ENCODE data around the gene ATP10B.
A peak's percentile ranks its signal among the peaks of the same experiment; 100 is the strongest.

ATP10B gene

DNA sequence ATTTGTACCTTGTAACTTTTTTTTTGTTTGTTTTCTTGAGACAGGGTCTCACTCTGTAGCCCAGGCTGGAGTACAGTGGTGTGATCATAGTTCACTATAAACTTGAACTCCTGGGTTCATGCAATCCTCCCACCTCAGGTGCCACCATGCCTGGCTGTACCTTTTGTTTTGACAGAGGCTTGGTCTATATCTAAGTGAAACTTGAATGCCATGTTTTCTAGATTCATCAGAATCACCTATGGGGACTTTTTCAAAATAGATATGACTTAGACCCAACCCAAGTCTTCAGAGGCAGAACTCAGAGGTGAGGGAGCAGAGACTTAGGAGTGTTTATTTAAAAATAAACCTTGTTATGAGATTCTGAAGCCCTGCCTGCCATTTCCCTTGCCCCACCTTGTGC lies 301.9 kb downstream of the ATP10B start:
- TF ChIP-seq CTCF (IDR thresholded peaks at IDR 0.05; ENCODE audit: insufficient read depth, low read depth, low read length, missing control alignments): no peak
- H3K4me3 ChIP-seq (ENCODE audit: low read length): no peak overlapping the region
- DNase-seq (ENCODE audit: low read depth): no peak

DNA sequence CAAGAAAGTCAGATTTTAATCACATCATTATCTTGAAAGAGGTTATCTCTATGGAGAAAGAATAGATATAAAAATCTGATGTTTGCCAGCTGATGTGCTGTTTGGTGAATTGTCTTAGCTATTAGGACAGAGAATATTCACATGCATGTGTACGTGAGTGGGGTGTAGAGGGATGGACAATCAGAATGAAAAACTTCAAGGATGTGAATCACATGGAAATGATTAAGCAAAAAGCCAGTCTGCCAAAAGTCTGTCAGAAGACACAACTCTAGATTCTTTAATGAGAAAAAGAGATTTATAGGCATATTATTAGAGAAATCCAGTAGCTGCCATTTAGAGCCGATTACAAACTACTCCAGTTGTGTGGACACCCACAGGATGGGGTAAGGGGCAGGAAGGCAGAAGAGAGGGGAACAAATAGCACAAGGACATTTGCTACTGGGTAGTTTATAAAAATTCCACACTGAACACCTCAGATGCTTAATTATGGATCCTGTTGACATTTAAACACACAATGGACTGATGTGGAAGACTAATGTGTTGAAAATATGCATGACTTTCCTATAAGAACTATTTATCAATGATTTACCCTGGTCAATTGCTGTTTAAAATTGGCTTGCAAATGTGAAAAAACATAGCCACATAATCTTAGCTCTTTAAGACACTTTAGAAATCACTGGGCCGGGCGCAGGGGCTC lies 302.9 kb downstream of the ATP10B start:
- peak; percentile 69 for DNase-seq (ENCODE audit: low read depth)
- H3K4me3 ChIP-seq (ENCODE audit: low read length): no peak overlapping the region
- no peak for TF ChIP-seq CTCF (IDR thresholded peaks at IDR 0.05; ENCODE audit: insufficient read depth, low read depth, low read length, missing control alignments)

DNA sequence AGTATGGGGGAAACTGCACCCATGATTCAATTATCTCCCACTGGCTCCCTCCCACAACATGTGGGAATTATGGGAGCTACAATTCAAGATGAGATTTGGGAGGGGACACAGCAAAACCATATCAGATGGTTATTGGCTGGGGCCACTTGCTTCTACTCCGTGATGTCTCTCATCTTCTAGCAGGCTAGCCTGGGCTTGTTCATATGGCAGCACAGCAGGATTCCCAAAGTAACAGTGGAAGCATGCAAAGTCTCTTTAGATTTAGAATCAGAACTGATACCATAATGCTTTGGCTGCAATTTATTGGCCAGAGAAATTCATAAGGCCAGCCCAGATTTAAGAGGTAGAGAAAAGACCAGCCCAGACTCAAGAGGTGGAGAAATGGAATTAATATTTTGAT lies 304.1 kb downstream of the ATP10B start:
- TF ChIP-seq CTCF (IDR thresholded peaks at IDR 0.05; ENCODE audit: insufficient read depth, low read depth, low read length, missing control alignments): no peak
- no peak overlapping the region for H3K4me3 ChIP-seq (ENCODE audit: low read length)
- DNase-seq (ENCODE audit: low read depth): peak; percentile 59

- no peak overlapping the region for H3K4me3 ChIP-seq (ENCODE audit: low read length)
- TF ChIP-seq CTCF (IDR thresholded peaks at IDR 0.05; ENCODE audit: insufficient read depth, low read depth, low read length, missing control alignments): no peak
- DNase-seq (ENCODE audit: low read depth): peak; percentile 13
Observed at GRCh38 chr5:160547061-160547460, 304.9 kb downstream of the ATP10B start.

DNA sequence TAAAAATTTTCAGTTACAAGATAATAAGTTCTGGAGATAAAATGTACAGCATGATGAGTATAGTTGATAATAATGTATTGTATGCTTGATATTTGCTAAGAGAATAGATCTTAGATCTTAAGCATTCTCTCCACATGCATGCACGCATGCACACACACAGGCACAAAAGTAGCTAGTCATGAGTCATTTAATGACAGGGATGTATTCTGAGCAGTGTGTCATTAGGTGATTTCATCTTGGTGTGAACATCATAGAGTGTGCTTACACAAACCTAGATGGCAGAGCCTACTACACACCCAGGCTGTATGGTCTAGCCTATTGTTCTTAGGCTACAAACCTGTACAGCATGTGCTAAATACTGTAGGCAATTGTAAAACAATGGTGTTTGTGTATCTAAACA lies 306.2 kb downstream of the ATP10B start:
- no peak overlapping the region for H3K4me3 ChIP-seq (ENCODE audit: low read length)
- no peak for TF ChIP-seq CTCF (IDR thresholded peaks at IDR 0.05; ENCODE audit: insufficient read depth, low read depth, low read length, missing control alignments)
- DNase-seq (ENCODE audit: low read depth): peak; percentile 58

GRCh38 chr5:160543395-160543794 lies 308.6 kb downstream of the ATP10B start:
- no peak for TF ChIP-seq CTCF (IDR thresholded peaks at IDR 0.05; ENCODE audit: insufficient read depth, low read depth, low read length, missing control alignments)
- no peak overlapping the region for H3K4me3 ChIP-seq (ENCODE audit: low read length)
- peak; percentile 41 for DNase-seq (ENCODE audit: low read depth)

- H3K4me3 ChIP-seq (ENCODE audit: low read length): no peak overlapping the region
- no peak for TF ChIP-seq CTCF (IDR thresholded peaks at IDR 0.05; ENCODE audit: insufficient read depth, low read depth, low read length, missing control alignments)
- DNase-seq (ENCODE audit: low read depth): no peak
Observed at GRCh38 chr5:160542840-160543239, 309.2 kb downstream of the ATP10B start.

Measured in epithelial cell of esophagus (primary cell).